DND-41 (cell line): ENCODE data around the gene MATR3.

Source experiments
- CTCF ChIP-seq: IDR thresholded peaks from 2 replicates; pipeline ENCODE4 v1.5.1; 2012; ENCODE audit warnings: borderline replicate concordance, low read length, moderate library complexity, mild to moderate bottlenecking; ENCODE audit not compliant: poor library complexity, severe bottlenecking; ENCODE audit errors: extremely low read depth
- EZH2 ChIP-seq: IDR thresholded peaks from 3 replicates; pipeline ENCODE4 v1.6.1; 2012; ENCODE audit warnings: borderline replicate concordance, low read depth, mild to moderate bottlenecking, moderate library complexity, low read length, inconsistent platforms; ENCODE audit not compliant: severe bottlenecking

GRCh38 chr5:139251695-139252288 lies 41.7 kb upstream of the MATR3 start:
- TF ChIP-seq CTCF = no peak
- no peak for TF ChIP-seq EZH2
